Measurements from ENCODE around the gene SUPT3H. TPM values are rescaled to one million over a fixed set of nuclear protein-coding genes. Genes with fewer than 3 reads are reported as not detected.
A peak's percentile ranks its signal among the peaks of the same experiment; 100 is the strongest.

Gene SUPT3H
- total RNA-seq, 6 experiments from 2014 or later: 5.6 to 8.2 (median 6.5) TPM

DNA sequence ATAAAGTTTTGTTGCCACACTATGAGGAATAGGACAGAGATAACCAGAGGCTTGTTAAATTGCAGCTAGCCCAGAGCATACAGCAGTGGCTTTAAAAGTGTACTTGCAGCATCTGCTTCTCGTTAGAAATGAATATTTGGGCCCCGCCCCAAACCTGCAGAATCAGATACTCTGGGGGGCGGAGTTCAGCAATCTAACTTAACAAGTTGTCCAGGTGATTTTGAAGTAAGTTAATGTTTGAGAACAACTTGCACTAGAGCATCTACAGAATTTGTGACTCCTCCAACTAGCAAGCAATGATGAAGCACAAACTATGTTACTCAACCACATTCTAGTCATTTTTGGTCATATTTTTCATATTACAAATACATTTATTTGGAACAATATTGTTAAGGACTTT is 10.6 kb upstream of the SUPT3H start:
- DNase-seq: no peak
- TF ChIP-seq, protein P1, sequence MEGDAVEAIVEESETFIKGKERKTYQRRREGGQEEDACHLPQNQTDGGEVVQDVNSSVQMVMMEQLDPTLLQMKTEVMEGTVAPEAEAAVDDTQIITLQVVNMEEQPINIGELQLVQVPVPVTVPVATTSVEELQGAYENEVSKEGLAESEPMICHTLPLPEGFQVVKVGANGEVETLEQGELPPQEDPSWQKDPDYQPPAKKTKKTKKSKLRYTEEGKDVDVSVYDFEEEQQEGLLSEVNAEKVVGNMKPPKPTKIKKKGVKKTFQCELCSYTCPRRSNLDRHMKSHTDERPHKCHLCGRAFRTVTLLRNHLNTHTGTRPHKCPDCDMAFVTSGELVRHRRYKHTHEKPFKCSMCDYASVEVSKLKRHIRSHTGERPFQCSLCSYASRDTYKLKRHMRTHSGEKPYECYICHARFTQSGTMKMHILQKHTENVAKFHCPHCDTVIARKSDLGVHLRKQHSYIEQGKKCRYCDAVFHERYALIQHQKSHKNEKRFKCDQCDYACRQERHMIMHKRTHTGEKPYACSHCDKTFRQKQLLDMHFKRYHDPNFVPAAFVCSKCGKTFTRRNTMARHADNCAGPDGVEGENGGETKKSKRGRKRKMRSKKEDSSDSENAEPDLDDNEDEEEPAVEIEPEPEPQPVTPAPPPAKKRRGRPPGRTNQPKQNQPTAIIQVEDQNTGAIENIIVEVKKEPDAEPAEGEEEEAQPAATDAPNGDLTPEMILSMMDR (IDR thresholded peaks at IDR 0.05): no peak
- H3K4me3 Mint-ChIP-seq: no peak overlapping the region; the same call in 1 of the 2 replicates
- peak overlapping the region; percentile 17 for H3K27ac Mint-ChIP-seq
- no peaks in the 10 kb centered on the region for H3K36me3 Mint-ChIP-seq (ENCODE audit: low read depth)
- peaks cover 41% of the 10 kb centered on the region for H3K4me1 Mint-ChIP-seq (ENCODE audit: low read depth)
- H3K9me3 Mint-ChIP-seq: no peaks in the 10 kb centered on the region
- peaks cover 3% of the 10 kb centered on the region; the same call in 1 of the 2 replicates for H3K27me3 Mint-ChIP-seq (ENCODE audit: insufficient read depth)

DNA sequence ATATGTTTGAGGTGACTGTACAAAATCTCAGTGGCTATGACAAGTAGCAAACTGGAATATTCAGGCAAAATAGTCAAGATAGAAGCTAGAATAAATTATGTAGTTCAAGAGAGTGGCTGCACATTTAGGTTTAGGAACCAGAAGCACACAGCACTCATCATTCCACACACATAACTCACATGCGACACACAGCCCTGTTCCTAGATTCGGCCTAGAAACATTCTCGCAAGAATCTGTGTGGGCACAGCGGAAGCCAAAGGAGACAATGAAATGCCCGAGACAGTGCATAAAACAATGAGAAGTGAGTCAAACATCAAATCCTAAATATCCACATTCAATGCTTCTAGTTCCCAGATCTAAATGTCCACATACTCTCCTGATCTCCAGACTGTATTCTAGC is 9.5 kb upstream of the SUPT3H start:
- Mint-ChIP-seq H3K4me3 (no peak overlapping the region; the same call in 1 of the 2 replicates), H3K9me3 (no peaks in the 10 kb centered on the region), H3K27ac (peak overlapping the region; percentile 22), H3K36me3 (ENCODE audit: low read depth) (no peaks in the 10 kb centered on the region), H3K27me3 (ENCODE audit: insufficient read depth) (peaks cover 3% of the 10 kb centered on the region; the same call in 1 of the 2 replicates), H3K4me1 (ENCODE audit: low read depth) (peaks cover 41% of the 10 kb centered on the region)
- peak; percentile 34 for DNase-seq
- TF ChIP-seq, protein P1 (IDR thresholded peaks at IDR 0.05): no peak

DNA sequence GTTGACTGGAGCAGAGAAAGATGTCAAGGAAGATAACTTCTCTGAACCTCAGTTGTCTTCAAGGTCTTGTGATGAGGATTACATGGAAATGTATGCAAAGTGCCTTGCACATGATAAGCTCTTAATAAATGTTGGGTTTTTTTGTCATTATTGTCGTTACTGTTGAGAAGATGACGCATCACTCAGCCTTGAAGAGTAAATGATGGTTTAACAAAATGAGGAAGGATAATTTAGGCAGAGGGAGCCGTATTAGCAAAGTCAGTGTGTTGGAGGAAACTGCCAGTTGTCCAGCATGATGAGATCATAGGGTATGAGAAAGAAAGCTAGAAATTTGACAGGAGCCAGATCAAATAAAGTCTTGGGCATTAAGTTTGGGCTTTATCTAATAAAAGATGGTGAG is 8.8 kb upstream of the SUPT3H start:
- TF ChIP-seq, protein P1 (IDR thresholded peaks at IDR 0.05): no peak
- Mint-ChIP-seq H3K27ac (peak overlapping the region; percentile 22; the same call in 1 of the 2 replicates), H3K4me1 (ENCODE audit: low read depth) (peaks cover 41% of the 10 kb centered on the region), H3K36me3 (ENCODE audit: low read depth) (no peaks in the 10 kb centered on the region), H3K9me3 (no peaks in the 10 kb centered on the region), H3K27me3 (ENCODE audit: insufficient read depth) (peaks cover 1% of the 10 kb centered on the region; the same call in 1 of the 2 replicates), H3K4me3 (no peak overlapping the region)
- no peak for DNase-seq

DNA sequence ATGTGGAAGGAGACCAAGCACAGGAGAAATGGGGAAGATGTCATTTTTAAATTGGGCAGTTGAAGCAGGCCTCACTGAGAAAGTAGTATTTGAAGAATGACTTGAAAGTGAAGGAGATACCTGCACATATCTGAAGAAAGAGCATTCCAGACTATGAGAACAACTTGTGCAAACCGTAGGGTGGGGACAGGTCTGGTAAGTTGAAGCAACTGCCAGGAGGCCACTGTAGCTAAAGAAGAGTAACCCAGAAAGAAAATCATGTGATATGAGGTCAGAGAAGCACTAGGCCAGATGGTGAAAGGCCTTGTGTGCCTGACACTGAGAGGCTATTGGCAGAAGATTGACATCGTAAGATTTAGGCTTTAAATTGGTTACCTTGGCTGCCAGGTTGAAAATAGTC is 4.7 kb upstream of the SUPT3H start:
- Mint-ChIP-seq H3K4me1 (ENCODE audit: low read depth) (peaks cover 25% of the 10 kb centered on the region), H3K27me3 (ENCODE audit: insufficient read depth) (no peaks in the 10 kb centered on the region), H3K9me3 (no peaks in the 10 kb centered on the region), H3K4me3 (no peak overlapping the region), H3K27ac (no peak overlapping the region), H3K36me3 (ENCODE audit: low read depth) (no peaks in the 10 kb centered on the region)
- TF ChIP-seq, protein P1 (IDR thresholded peaks at IDR 0.05): no peak
- DNase-seq: no peak

DNA sequence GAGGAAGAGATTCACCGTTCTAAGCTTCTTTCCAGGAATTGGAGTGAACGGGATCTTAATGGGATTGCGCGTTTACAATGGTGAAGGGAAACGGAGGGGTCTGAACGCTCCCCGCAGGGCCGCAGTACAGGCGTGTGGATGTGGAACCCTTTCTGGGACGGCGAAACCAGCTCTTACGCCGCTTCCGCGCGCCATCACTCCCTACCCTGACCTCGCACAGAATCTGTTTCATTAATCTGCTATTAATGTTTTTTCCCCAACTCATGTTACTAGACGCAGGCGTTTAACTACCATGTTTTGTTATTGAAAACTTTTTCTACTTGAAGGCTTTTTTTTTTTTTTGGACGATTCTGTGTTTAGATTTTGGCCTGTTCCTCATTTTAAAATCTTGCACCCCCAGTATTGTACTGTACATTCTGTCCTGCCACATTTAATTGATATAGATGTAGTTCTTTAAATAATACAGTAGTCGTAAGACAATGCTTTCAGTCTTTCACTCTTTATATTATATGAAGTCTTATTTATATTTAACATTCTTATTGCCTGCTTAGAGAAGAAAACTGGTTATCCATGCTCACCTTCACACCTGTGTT is 696 bp upstream of the SUPT3H start:
- TF ChIP-seq, protein P1 (IDR thresholded peaks at IDR 0.05): no peak
- no peak for DNase-seq
- Mint-ChIP-seq H3K4me3 (peak overlapping the region; percentile 93), H3K36me3 (ENCODE audit: low read depth) (no peaks in the 10 kb centered on the region), H3K27ac (peak overlapping the region; percentile 99), H3K9me3 (no peaks in the 10 kb centered on the region), H3K4me1 (ENCODE audit: low read depth) (peaks cover 34% of the 10 kb centered on the region), H3K27me3 (ENCODE audit: insufficient read depth) (no peaks in the 10 kb centered on the region; the same call in 1 of the 2 replicates)
